Inflammatory macrophage treated with lipopolysaccharide for 4 hours (primary cell): ENCODE measurements around the gene PRR7.

Experiments
- DNase-seq: peaks from one replicate; pipeline ENCODE4 v3.0.0-alpha.2; 2020

The PRR7 gene

DNA sequence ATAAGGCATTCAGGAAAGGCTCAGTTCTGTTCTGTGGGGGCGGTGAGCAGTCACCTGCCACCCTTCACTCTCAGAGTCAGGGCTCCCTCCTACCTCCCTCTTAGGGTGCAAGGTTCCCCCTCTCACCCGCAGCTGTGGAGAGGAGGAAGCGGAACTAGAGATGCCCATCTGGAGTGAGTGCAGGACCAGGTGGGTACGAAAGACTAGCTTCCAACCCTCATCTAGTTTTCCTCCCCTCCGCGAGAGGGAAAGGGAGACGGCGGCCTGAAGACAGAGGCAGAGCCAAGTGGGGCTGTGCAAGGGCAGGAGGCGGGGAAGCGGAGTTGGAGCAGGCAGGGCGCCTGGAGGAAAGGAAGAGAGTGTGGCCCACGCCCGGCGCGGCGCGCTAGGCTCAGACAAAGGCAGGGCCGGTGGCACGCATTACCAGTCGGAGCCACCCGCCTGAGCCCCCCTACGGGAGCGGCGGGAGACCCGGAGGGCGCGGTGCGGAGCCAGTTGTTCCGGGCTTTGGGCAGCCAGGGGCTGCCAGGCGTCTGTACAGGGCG is 7.3 kb downstream of the PRR7 start:
- no peak for DNase-seq

DNA sequence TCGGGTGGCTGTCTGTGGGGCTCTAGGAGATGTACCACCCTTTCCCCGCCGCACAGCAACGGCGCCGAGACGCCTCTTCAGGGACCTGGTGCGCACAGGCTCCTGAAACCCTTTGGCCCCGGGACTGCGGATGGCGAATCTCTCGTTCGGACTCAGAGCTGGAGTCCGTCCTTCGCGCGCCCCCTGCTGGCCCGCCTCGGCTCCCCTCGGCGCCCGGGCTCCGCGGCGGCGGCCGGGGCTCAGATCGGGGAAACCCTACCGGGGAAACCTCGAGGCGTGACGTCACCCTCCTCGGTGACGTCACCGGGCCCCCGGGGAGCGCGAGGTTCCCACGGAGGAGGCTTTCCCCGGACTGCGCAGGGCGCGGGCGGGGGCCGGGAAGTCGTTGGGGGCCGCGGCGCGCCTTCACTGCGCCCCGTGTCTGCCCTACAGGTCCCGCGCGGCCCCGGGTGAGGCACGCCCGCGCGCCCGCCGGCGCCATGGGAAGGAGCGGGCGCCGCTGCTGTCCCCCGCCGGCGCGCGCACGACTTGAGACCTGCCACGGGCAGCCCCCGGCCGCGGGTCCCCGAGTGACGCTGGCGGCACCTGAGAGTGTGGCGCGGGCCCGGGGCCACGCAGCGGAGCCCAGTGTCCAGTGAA is 7.9 kb downstream of the PRR7 start:
- peak; percentile 87 for DNase-seq

- peak; percentile 32 for DNase-seq
Measured at GRCh38 chr5:177455036-177455660, 8.5 kb downstream of the PRR7 start.

- DNase-seq, result peak; percentile 85
Measured at GRCh38 chr5:177455661-177456590, 9.3 kb downstream of the PRR7 start.

GRCh38 chr5:177456591-177456964 is 10.0 kb downstream of the PRR7 start:
- DNase-seq, result no peak

DNA sequence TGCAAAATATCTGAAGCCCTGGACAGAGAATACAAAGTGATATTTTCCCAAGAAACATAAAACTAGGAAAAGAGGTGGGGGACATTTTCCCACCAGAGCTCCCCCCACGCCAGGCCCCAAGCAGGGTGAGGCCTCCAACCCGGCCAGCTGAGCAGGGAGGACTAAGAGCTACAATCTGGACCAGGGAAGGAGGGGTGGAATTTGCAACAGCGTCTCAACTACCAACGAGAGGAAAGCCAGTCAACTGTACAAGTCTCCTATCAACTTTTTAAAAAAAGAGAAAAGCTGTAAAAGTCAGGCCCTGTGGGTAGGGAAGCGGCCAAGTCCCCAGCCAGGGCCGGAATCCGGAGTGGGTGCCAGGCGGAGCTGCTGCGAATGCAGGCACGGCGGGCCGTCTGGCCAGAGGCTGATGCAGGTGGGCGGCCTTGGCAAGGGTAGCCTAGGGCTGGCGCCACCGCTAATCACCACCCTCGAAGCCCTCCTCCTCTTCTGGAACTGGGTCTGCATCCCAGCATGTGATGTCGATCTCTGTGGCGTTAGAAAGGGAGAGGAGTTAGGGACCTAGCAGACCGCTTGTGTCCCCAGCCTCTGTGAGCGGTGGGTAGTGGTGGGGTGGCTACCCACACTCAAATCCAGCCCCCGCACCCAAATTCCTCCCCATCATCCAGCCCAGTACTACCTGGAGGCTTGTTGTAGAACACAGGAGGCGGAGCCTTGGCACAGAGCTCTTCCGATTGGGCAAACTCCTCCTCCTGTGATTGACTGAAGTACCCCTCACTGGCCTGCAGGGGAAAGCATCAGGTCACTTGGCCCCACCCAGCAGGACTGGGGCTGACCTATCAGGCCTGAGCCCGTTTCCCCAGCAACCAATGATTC is 10.6 kb downstream of the PRR7 start:
- DNase-seq, result peak; percentile 97

DNA sequence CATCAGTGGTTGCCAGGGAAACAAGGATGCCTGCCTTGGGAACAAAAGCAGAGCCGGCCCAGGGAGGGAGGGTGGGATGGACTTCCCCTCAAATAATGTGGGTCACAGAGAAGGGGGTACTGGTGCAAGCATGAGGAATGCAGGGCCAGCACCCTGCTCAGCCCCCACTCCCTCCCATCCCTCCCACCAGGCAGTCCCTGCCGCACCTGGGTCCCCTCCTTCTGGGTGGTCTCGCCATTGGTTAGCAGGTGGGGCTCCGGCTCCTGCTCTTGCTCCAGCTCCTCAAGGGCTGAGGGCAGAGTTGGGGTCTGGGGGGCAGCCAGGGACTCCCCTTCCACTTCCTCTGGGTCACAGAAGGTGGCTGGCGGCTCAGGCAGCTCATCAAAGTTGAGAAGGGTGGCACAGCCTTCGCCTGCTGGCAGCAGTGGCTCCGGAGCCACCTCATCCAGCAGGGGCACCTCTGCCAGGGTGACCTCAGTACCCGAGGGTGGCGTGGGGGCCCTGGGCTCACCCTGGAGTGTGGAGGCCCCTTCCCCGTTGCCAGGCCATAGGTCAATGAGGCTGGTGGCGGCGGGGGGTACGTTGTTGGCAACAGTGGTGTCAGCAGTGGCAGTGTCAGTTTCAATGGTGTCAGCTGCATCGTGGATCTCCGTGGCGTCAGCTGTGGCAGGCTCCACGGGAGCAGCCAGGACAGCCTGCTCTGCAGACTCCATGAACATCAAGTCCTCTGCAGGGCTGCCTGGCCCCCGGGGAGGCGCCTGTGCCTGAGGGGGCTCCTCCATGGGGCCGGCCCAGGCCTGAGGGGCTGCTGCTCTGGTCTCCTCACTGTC is 11.5 kb downstream of the PRR7 start:
- no peak for DNase-seq

DNA sequence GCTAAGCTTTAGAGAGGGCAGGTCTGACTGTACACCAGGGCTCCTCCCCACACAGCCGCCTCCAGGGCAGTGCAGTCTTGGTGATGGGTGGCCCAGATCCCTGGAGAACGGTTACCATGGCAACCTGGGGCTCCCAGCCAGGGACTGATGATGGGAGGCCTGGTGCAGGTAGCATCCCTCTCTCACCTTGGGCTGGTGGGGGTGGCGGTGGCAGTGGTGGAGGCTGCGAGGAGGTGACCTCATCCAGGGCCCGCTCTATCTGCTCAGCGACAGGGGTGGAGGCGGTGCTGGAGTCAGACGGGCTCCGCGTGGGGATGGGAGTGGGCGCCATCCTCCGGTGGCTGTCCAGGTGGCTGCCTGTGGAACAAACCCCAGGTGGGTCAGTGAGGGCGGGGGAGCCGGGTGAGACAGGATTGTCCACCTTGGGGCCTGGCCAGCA is 12.3 kb downstream of the PRR7 start:
- DNase-seq, result no peak

GRCh38 chr5:177459357-177459756 is 12.7 kb downstream of the PRR7 start:
- DNase-seq, result no peak

GRCh38 chr5:177459819-177460628 is 13.4 kb downstream of the PRR7 start:
- DNase-seq, result no peak

DNA sequence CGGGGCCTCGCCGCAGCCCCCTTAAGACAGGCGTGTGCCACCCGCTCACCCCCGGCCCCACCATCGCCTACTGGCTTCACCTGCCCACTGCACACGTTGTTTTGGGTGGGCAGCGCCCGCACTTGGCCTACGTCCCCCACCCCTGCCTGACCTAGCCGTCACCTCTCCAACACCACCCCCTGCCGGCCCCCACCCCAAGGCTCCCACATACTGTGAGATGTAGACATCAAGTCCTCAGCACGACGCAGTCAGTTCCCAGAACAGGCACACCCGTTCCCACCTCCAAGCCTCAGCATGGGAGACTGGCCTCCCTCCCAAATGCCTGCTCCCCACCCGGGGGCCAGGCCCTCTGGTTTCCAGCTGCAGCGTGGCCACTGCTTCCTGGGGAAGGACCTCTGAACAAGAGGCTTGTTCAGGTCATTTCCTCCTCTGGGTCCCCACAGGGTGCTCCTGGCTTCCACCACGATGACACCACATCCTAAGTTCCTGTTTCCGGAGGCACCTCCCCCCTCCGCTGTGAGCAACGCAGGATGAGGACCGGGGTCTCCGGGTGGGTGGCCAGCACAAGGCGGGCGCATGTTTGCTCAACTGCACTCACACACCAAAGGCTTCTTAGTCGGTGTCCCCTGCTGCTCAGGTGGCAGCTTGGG is 15.5 kb downstream of the PRR7 start:
- peak; percentile 77 for DNase-seq

DNA sequence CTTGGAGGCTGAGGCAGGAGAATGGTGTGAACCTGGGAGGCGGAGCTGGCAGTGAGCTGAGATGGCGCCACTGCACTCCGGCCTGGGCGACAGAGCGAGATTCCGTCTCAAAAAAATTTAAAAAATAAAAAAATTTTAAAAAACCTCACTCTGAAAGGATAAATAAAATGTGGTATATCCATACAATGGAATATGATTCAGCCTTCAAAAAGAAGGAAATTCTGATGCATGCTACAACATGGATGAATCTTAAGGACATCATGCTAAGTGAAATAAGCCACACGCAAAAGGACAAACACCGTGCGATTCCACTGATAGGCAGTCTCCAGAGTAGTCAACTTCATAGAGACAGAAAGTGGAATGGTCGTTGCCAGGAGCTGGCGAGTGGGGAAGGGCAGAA is 18.4 kb downstream of the PRR7 start:
- no peak for DNase-seq

DNA sequence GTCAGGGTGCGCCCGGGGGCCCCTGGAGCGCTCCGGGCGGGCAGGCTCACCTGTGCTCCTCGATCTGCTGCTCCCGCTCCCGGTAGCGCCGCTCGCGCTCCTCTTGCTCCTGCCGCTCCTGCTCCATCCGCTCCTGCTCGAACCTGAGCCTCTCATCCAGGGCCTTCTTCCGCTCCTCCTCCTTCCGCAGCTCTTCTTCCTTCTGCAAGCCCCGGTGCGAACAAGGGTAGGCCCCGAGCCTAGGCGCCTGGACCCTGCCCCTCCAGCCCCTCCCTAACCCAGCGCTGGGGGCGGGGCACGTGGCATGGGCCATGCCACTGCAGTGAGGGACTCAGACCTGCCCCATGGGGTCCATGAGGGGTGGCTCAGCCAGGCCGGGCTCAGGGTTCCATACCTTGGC is 20.2 kb downstream of the PRR7 start:
- no peak for DNase-seq

DNA sequence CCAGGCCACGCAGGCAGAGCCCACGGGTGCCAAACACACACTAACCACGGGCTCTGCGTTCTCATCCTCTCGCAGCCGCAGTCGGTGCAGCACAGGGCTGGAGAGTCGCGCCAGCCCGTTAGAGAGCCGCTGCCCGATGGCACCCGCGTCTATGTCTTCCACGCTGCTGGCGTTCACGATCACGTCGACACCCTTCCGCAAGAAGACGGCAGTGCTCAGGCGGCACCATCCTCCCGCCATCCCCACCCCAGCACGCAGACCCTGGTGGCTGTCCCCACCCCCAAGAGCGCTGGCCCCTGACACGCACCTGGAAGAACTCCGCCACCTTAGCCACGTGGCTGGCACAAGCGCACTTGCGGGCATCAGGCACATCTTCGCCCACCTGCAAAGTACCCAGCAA is 20.8 kb downstream of the PRR7 start:
- DNase-seq, result no peak

GRCh38 chr5:177468329-177468684 is 21.7 kb downstream of the PRR7 start:
- no peak for DNase-seq

- DNase-seq, result no peak
Measured at GRCh38 chr5:177468685-177469628, 22.3 kb downstream of the PRR7 start.

DNA sequence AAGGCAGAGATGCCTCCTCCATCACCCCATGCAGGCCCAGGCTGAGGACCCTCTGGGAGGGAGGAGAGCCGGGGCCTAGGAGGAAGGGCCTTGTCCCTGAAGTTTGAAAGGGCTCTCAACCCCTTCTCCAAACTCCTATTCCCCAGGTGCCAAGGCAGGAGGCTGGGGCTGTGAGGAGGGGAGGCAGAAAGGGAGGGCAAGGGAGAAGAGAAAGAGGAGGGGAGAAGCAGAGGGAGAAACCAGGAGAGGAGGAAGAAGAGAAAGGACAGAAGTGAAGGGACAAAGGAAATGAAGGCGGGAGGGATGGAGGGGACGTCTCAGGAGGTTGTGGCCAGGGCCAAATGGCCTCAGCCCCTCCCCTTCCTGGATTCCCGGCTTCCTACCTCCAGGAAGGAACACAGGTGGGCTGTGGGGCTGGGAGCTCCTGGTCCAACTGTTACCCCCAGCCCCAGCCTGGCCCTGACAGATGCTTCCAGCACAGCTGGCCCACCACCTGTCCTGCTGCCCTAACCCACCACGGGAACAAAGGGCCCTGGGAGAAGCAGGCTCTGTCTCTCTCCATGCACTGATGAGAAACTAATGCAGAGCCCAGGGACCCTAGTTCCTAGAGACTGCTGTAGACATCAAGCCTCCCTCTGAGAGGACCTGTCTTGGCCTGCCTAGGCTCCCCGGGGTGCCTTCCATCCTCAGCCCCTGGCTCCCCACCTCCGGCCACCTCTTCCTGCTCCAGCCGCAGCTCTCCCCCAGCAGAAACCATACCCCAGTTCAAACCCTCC is 23.3 kb downstream of the PRR7 start:
- DNase-seq, result no peak
